Pancreas (tissue), 10 donors: ENCODE results near the gene PTPRG. TPM values are rescaled to one million over a fixed set of nuclear protein-coding genes. Genes with fewer than 3 reads are reported as not detected.

Source experiments
- ATAC-seq, 4 donors: fragments of 200-7000 bp; cut with Tn5 transposase; one replicate each; pipeline versions ENCODE4 v1.8.0 to v1.9.1; 2020; ENCODE audit warnings: mild to moderate bottlenecking in 4 of 4, moderate library complexity in 4 of 4
- DNase-seq, 6 donors: peaks; one replicate each; pipeline ENCODE4 v3.0.0-alpha.2; 2020
- FAIRE-seq: peaks from 2 replicates; lab custom pipeline; 2012; peaks lifted over from hg19 to GRCh38; lab: Jason Lieb, UNC
- H3K27ac ChIP-seq, 4 donors: fragments of 200-600 bp; sonication (generic); 1 replicate in 3 of 4; 2 replicates in 1 of 4; pipeline versions ENCODE4 v1.5.0 to v1.8.0; 2020
- H3K27me3 ChIP-seq, 4 donors: fragments of 200-600 bp; one replicate each; pipeline ENCODE4 v1.8.0; 2021
- H3K36me3 ChIP-seq, 3 donors: fragments of 200-600 bp; sonication (generic) in 1 of 3; one replicate each; pipeline versions ENCODE4 v1.5.0 to v1.8.0; 2020 to 2021
- H3K4me1 ChIP-seq, 3 donors: fragments of 200-600 bp; one replicate each; pipeline ENCODE4 v1.8.0; 2021
- H3K4me3 ChIP-seq, 4 donors: fragments of 200-600 bp; sonication (generic) in 2 of 4; one replicate each; pipeline versions ENCODE4 v1.5.0 to v1.8.0; 2020 to 2021
- H3K9me3 ChIP-seq, 4 donors: fragments of 200-600 bp; one replicate each; pipeline ENCODE4 v1.8.0; 2021
- WGBS, 2 donors: extraction: QIAGEN DNeasy Blood & Tissue Kit; methylation state at CpG; one replicate each; pipeline ENCODE4 v1.1.7; 2013; 5-methylcytosine and 5-hydroxymethylcytosine counted together
- intact Hi-C, 3 donors: fragments of 100-400 bp; cut with DNase I; formaldehyde crosslinking; loops; one replicate each; pipeline versions ENCODE4 v1.11.1 to v1.14.2; 2022
- polyA plus RNA-seq, 2 donors: library from polyadenylated mRNA; stranded (reverse); fragments of 200-250 nt; gene quantifications; one replicate each; pipeline ENCODE4 v1.2.3, GENCODE V29; 2013
- total RNA-seq, 6 donors: library from RNA; stranded (reverse); fragmentation: NEBNext Ultra II Directional in 4 of 6; extraction: Animal tissue kit (Norgen Biotek cat#: 25700) in 4 of 6; gene quantifications; one replicate each; pipeline versions ENCODE4 v1.2.1 to v1.2.4, GENCODE V29; 2021 to 2023
- TF ChIP-seq, protein P1 (sequence below), 4 donors: fragments of 200-600 bp; sonication (generic) in 3 of 4; IDR thresholded peaks; one replicate each; pipeline versions ENCODE4 v1.5.0 to v1.8.0; 2021; ENCODE audit warnings: antibody characterized with exemption in 4 of 4
- donor health status: healthy with polysubstance abuse.
- donor health status: DM: no; HTN: no; CAD: no; lungs with moderate emphysema.
- donor health status: DM: no; HTN: no; CAD: no.
- donor health status: control.
- donor health status: control.
- donor health status: Bipolar disorder and iron deficiency.
- donor health status: DM: yes; HTN: yes; CAD: no.
- donor health status: DM: no; HTN: no; CAD: no.
- donor health status: DM: no; HTN: no; CAD: no.
- donor health status: DM: yes; HTN: yes; CAD: no.

PTPRG gene
- total and polyA plus RNA-seq, 8 donors, result 2.8 to 20.5 (median 9.5) TPM

DNA sequence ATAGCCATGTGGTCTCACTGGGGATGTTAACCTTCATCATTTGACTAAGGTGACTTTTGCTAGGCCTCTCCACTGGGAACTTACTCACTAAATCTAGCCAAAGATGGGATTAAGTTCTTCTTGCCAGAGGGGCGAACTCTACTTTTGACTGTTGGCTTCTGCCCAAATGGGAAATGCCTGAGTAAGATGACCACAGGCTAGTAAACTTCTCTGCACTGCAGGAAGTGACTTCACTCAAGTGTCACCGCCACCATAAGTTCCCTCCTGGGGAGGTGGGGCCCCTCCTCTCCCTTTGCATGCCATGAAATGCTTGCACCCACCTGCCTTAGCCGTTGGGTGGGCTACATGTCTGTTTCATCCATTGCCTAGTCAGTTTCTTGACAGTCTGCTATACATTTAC lies 423.6 kb downstream of the PTPRG start:
- intact Hi-C loops, result no loop called here
- Histone ChIP-seq H3K27ac (no peak overlapping the region), H3K4me3 (no peak overlapping the region), H3K36me3 (no peaks in the 10 kb centered on the region), H3K9me3 (no peaks in the 10 kb centered on the region), H3K27me3 (no peaks in the 10 kb centered on the region), H3K4me1 (no peaks in the 10 kb centered on the region)
- TF ChIP-seq, protein P1, sequence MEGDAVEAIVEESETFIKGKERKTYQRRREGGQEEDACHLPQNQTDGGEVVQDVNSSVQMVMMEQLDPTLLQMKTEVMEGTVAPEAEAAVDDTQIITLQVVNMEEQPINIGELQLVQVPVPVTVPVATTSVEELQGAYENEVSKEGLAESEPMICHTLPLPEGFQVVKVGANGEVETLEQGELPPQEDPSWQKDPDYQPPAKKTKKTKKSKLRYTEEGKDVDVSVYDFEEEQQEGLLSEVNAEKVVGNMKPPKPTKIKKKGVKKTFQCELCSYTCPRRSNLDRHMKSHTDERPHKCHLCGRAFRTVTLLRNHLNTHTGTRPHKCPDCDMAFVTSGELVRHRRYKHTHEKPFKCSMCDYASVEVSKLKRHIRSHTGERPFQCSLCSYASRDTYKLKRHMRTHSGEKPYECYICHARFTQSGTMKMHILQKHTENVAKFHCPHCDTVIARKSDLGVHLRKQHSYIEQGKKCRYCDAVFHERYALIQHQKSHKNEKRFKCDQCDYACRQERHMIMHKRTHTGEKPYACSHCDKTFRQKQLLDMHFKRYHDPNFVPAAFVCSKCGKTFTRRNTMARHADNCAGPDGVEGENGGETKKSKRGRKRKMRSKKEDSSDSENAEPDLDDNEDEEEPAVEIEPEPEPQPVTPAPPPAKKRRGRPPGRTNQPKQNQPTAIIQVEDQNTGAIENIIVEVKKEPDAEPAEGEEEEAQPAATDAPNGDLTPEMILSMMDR (IDR thresholded peaks at IDR 0.05), result no peak
- FAIRE-seq (no peak), ATAC-seq (no peak), DNase-seq (no peak)
- 78 to 87% methylated on average over 3 of the region's 3 CpGs for WGBS, 2 donors

DNA sequence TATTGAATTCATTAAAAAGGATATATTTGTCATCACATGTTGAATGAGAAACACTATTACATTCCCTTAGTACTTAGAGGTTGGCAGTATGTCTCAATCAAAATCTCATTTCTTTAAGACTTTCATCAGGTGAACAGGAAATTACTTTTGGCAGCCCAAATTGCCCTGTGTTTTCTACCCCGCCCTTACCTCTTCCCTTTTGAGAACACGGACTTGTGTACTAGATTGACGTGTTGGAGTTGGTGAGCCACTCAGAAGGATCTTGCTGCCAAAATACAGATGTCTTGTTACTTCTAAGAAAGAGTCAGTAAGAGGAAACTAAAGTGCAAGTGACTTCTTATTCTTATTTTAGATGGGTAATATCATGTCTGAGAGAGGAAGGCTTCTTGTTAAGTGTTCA lies 425.1 kb downstream of the PTPRG start:
- no peak for ATAC-seq
- Histone ChIP-seq H3K9me3 (no peaks in the 10 kb centered on the region), H3K36me3 (no peaks in the 10 kb centered on the region), H3K27ac (no peak overlapping the region), H3K27me3 (no peaks in the 10 kb centered on the region), H3K4me1 (no peaks in the 10 kb centered on the region), H3K4me3 (no peak overlapping the region)
- FAIRE-seq, result no peak
- DNase-seq, result no peak
- 89 to 94% methylated on average over 3 of the region's 3 CpGs for whole genome bisulfite sequencing, 2 donors
- TF ChIP-seq, protein P1 (IDR thresholded peaks at IDR 0.05), result no peak
- intact Hi-C loops, result no loop called here

DNA sequence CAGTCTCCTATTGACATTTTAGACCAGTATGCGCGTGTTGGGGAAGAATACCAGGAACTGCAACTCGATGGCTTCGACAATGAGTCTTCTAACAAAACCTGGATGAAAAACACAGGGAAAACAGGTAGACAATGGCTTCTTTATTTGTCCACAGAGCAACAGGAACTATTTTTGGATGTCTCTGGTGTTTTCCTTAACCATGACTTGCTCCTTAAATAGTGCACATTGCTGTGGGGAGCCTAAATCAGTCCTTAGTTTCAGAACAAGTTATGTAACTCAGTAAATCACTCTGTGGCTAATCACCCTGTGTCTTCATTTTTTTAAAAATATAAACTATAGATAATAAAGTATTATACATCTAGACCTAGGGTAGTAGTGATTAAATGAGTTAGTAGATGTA lies 428.3 kb downstream of the PTPRG start:
- Histone ChIP-seq H3K27me3 (no peaks in the 10 kb centered on the region), H3K36me3 (no peaks in the 10 kb centered on the region), H3K4me3 (no peak overlapping the region), H3K4me1 (no peaks in the 10 kb centered on the region), H3K9me3 (no peaks in the 10 kb centered on the region), H3K27ac (no peak overlapping the region)
- WGBS, 2 donors, result 85 to 88% methylated on average over 4 of the region's 4 CpGs
- FAIRE-seq, result no peak
- no peak for ATAC-seq
- DNase-seq, result no peak
- intact Hi-C loops, result no loop called here
- TF ChIP-seq, protein P1 (IDR thresholded peaks at IDR 0.05), result no peak

DNA sequence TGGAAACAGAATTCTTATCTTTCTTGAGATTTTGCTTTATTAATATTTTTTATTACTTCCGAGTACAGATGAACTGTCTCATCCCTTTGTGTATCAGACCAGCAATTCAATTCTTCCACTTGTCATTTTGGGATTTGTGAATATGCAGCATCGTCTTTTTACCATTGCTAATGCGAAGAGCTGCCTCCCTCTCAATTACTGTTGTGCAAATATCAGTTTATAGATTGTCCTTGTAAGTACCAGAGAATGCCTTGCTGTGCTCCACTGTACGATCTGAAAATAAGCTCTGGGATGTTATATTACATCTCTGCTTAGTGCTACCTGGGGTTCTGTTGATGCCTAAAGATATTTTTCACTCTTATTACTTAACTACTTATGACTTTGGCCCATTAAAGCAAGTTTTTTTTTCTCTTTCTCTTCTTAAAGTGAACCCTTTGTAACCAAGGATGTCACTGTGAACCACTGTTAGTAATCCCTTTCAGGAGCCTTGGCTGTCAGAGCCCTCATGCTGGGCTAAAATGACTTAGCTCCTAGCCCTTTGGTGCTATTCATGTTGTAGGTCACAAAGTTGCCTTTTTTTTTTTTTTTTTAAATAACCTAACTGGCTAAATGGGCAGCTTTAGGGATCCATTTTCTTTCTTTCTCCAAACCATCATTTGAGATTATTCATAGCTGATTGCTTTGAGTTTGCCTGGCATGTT lies 429.1 kb downstream of the PTPRG start:
- intact Hi-C loops, result no loop called here
- TF ChIP-seq, protein P1 (IDR thresholded peaks at IDR 0.05), result no peak
- no peak for FAIRE-seq

DNA sequence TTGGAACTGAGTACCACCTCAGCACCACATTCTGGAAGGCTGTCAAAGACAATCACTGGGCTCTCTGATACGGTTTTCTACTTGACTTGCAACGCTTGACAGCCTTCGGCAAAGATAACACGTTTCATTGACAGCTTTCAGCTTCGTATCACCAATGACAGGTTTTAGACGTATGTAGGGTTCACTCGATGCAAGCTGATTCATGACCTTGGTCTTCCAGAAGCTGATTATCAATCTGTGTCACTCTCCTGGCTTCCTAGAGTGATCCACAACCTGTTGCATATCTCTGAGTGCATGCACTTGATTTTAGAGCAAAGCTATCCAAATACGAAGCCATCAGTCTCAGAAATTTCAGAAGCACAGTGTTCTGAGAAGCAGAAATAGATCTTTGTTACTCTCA lies 430.3 kb downstream of the PTPRG start:
- no peaks in the 10 kb centered on the region for H3K27me3 ChIP-seq
- H3K9me3 ChIP-seq, result no peaks in the 10 kb centered on the region
- no peaks in the 10 kb centered on the region for H3K4me1 ChIP-seq
- H3K27ac ChIP-seq, result no peak overlapping the region
- intact Hi-C loops, result no loop called here
- ATAC-seq, result no peak
- H3K36me3 ChIP-seq, result no peaks in the 10 kb centered on the region
- WGBS, 2 donors, result 80 to 81% methylated on average over 8 of the region's 8 CpGs
- no peak overlapping the region for H3K4me3 ChIP-seq
- TF ChIP-seq, protein P1 (IDR thresholded peaks at IDR 0.05), result no peak
- no peak for FAIRE-seq
- no peak for DNase-seq

More for the DNA sequence above, 429.1 kb downstream of the PTPRG start:
- H3K4me3 ChIP-seq, result no peak overlapping the region
- no peak for DNase-seq
- no peaks in the 10 kb centered on the region for H3K27me3 ChIP-seq
- H3K36me3 ChIP-seq, result no peaks in the 10 kb centered on the region
- no peak overlapping the region for H3K27ac ChIP-seq
- H3K4me1 ChIP-seq, result no peaks in the 10 kb centered on the region
- H3K9me3 ChIP-seq, result no peaks in the 10 kb centered on the region
- ATAC-seq, result no peak
- 93% methylated on average over 4 of the region's 4 CpGs for WGBS, 2 donors
